ENCODE results near the gene TIPRL. TPM values are rescaled to one million over a fixed set of nuclear protein-coding genes. Genes with fewer than 3 reads are reported as not detected.

TIPRL gene
- total and polyA plus RNA-seq, 9 of the 15 experiments (the other 6 are each of a cell fraction or from before 2014, with no cell fraction given) = 41.4 to 90.2 (median 69.9) TPM

DNA sequence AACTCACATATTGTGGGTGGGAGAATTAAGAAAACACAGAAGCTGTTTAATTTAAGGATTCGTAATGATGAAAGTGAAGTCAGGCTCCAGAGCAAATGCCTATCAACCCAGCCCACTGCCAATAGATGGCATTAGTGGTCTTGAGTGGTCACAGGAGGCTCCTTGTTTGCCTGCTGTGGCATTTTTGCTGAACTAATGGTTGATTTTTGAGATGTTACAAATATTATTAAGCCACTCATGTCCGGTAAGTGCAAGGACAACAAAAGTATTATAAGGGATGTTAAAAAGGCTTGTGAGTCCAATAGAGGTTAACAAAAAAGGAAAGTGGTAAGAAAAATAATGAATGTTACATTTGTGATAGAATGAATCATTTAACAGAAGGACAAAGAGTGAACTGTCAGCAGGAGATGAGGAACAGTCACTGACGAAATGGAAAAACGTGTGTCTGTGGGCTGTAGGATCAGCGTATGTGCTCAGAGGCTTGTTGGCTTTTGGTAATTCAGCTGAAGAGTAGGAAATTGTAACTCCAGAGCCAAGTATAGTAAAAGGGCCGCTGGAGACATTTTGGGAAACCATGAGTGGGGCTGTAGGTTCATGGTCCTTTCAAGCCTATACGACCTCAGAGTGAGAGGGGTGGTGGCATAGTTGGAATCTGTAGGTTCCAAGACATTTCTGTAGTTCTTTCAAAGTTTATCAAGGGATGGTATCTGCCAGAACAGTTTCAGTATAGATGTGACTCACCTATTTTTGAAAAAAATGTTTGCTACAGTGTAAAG, 58.3 kb downstream of the TIPRL start:
- Histone ChIP-seq H3K4me1 (replicated peaks in 1 of 2; ENCODE audit: control insufficient read depth in 2 of 2, insufficient read depth in 2 of 2, low read length in 2 of 2) (no peaks in the 10 kb centered on the region), H3K9me3 (replicated peaks; ENCODE audit: control insufficient read depth, insufficient read depth, low read depth, low read length) (no peaks in the 10 kb centered on the region), H3K9me1 (ENCODE audit: control insufficient read depth, insufficient read depth, low read length) (no peaks in the 10 kb centered on the region), H3K4me2 (ENCODE audit: insufficient read depth, low read length) (no peak overlapping the region), H3K9ac (ENCODE audit: insufficient read depth in 1 of 2, low read depth in 2 of 2, low read length in 2 of 2) (no peak overlapping the region), H3K27me3 (ENCODE audit: control insufficient read depth in 2 of 2, insufficient read depth in 2 of 2, low read length in 2 of 2) (no peaks in the 10 kb centered on the region), H3K4me3 (no peak overlapping the region), H2AFZ (ENCODE audit: low read depth, low read length) (no peak overlapping the region), H3K27ac (ENCODE audit: extremely low read depth, low read depth, low read length) (no peak overlapping the region), H3K79me2 (ENCODE audit: control insufficient read depth, insufficient read depth, low read length) (peaks cover 13% of the 10 kb centered on the region; the same call in 1 of the 3 replicates), H3K36me3 (ENCODE audit: control insufficient read depth, insufficient read depth, low read length) (peaks cover 91% of the 10 kb centered on the region), H4K20me1 (replicated peaks; ENCODE audit: control insufficient read depth, insufficient read depth, low read length) (peaks cover 4% of the 10 kb centered on the region; the same call in 1 of the 2 replicates)
- TF ChIP-seq FOSL1 (tag; conservative IDR thresholded peaks at IDR 0.05) = peak; percentile 28; the same call in 1 of the 2 replicates
- TF ChIP-seq, protein P1, sequence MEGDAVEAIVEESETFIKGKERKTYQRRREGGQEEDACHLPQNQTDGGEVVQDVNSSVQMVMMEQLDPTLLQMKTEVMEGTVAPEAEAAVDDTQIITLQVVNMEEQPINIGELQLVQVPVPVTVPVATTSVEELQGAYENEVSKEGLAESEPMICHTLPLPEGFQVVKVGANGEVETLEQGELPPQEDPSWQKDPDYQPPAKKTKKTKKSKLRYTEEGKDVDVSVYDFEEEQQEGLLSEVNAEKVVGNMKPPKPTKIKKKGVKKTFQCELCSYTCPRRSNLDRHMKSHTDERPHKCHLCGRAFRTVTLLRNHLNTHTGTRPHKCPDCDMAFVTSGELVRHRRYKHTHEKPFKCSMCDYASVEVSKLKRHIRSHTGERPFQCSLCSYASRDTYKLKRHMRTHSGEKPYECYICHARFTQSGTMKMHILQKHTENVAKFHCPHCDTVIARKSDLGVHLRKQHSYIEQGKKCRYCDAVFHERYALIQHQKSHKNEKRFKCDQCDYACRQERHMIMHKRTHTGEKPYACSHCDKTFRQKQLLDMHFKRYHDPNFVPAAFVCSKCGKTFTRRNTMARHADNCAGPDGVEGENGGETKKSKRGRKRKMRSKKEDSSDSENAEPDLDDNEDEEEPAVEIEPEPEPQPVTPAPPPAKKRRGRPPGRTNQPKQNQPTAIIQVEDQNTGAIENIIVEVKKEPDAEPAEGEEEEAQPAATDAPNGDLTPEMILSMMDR (IDR thresholded peaks at IDR 0.05 in 2 of 3, conservative IDR thresholded peaks at IDR 0.05 in 1 of 3; ENCODE audit: insufficient read depth in 2 of 3, low read depth in 1 of 3, low read length in 3 of 3) = peak in 1 of 3 experiments; percentile 16; a peak in 2 of 6 replicates
- no peak for TF ChIP-seq NR1H2 (CRISPR knock-in tag; IDR thresholded peaks at IDR 0.05)
- peak in 1 of 2 experiments; percentile 23; a peak in 1 of 4 replicates for TF ChIP-seq RAD21 (CRISPR knock-in tag; conservative IDR thresholded peaks at IDR 0.05 in 1 of 2, IDR thresholded peaks at IDR 0.05 in 1 of 2)
- TF ChIP-seq CAMTA2 (CRISPR knock-in tag; conservative IDR thresholded peaks at IDR 0.05) = no peak
- no peak for TF ChIP-seq E2F3 (CRISPR knock-in tag; IDR thresholded peaks at IDR 0.05)
- no peak for DNase-seq (ENCODE audit: extremely low read depth in 1 of 4, low spot score in 3 of 4)
- WGBS (ENCODE audit: insufficient coverage, low coverage, missing lambda C conversion rate) = 82% methylated on average over 7 of the region's 7 CpGs
- no peak for ATAC-seq
- TSS peak; percentile 2 for BruUV-seq (replicated peaks)
- ChIA-PET POLR2A (interaction anchor here (1.0 to 4.0 kb wide), 2 partner anchors 11 to 20 kb away, joined by 3 to 32 read pairs; partner anchors contain the start of gene SFT2D2), CTCF (ENCODE audit: low intra/inter-chr PET ratio) (no interaction called here)
- FAIRE-seq = no peak
- in situ Hi-C loops (cut with MboI) (no loop called here), intact Hi-C loops (cut with micrococcal nuclease) (no loop called here)
